ENCODE results near the gene EXOC6. TPM values are rescaled to one million over a fixed set of nuclear protein-coding genes. Genes with fewer than 3 reads are reported as not detected.

Gene EXOC6
- total RNA-seq, 1 donor from 2014 or later: 17.2 TPM

DNA sequence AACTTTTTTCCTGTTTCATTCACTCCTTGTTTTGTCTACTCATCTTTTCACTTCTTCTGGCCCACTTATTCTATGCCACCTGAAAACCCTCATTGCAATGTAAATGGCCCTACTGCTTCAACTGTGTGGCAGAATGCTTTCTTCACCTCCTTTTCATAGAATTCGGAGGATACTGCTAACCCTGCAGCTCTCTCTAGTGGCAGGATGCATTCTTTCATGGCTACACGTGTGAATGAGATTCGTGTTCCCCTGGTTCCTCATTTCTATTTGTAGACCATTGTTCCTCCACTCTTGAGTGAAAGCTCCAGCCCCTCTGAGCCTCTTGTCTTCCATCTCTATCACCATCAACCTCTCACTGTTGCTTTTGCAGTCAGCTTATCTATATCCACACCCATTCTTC, 191.4 kb downstream of the EXOC6 start:
- no peak overlapping the region for H3K4me3 ChIP-seq
- H3K36me3 ChIP-seq: no peaks in the 10 kb centered on the region
- H3K27ac ChIP-seq (replicated peaks): no peak overlapping the region
- no peak for DNase-seq
- no peaks in the 10 kb centered on the region for H3K9me3 ChIP-seq (replicated peaks)
- intact Hi-C loops (cut with micrococcal nuclease): no loop called here
- H3K4me1 ChIP-seq: no peaks in the 10 kb centered on the region
- TF ChIP-seq, protein P1, sequence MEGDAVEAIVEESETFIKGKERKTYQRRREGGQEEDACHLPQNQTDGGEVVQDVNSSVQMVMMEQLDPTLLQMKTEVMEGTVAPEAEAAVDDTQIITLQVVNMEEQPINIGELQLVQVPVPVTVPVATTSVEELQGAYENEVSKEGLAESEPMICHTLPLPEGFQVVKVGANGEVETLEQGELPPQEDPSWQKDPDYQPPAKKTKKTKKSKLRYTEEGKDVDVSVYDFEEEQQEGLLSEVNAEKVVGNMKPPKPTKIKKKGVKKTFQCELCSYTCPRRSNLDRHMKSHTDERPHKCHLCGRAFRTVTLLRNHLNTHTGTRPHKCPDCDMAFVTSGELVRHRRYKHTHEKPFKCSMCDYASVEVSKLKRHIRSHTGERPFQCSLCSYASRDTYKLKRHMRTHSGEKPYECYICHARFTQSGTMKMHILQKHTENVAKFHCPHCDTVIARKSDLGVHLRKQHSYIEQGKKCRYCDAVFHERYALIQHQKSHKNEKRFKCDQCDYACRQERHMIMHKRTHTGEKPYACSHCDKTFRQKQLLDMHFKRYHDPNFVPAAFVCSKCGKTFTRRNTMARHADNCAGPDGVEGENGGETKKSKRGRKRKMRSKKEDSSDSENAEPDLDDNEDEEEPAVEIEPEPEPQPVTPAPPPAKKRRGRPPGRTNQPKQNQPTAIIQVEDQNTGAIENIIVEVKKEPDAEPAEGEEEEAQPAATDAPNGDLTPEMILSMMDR (IDR thresholded peaks at IDR 0.05; ENCODE audit: borderline replicate concordance): peak; percentile 32
- H3K27me3 ChIP-seq (ENCODE audit: low read depth): no peaks in the 10 kb centered on the region

DNA sequence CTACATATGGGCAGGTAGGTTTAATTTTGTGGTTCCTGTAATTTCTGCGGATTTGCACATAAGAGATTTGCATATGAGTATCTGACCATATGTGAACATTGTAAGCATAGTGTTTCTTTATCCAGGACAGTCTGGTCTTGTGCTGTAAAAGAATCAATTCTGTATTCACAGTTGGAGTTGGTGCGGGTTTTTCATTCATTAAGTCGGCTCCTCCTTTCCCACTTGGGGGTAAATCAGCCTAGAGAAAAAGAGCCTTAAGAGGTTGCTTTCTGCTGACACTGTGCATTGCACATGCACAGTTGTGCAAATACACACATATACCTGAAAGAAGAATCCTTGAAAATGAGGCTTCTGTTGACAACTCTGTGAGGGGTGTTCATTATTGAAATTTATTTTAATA, 206.2 kb downstream of the EXOC6 start:
- Histone ChIP-seq H3K4me3 (no peak overlapping the region), H3K9me3 (replicated peaks) (no peaks in the 10 kb centered on the region), H3K4me1 (no peaks in the 10 kb centered on the region), H3K27me3 (ENCODE audit: low read depth) (peaks cover 67% of the 10 kb centered on the region), H3K27ac (replicated peaks) (no peak overlapping the region), H3K36me3 (peaks cover 16% of the 10 kb centered on the region)
- TF ChIP-seq, protein P1 (IDR thresholded peaks at IDR 0.05; ENCODE audit: borderline replicate concordance): no peak
- intact Hi-C loops (cut with micrococcal nuclease): no loop called here
- DNase-seq: no peak

DNA sequence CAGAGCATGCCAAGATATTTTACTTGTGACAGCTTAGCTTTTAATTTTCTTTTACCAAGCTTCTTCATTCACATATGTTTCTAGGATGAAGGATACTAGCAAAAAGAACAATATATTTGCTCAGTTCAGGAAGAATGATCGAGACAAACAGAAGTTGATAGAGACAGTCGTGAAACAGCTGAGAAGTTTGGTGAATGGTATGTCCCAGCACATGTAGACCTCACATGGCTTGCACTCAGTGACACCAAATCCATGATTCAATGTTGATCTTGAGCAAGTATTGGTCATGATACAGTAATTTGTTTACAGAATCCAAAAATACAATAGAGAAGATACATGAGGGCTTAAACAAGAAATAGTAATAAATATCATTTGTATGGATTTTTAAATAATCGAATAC, 209.8 kb downstream of the EXOC6 start:
- TF ChIP-seq, protein P1 (IDR thresholded peaks at IDR 0.05; ENCODE audit: borderline replicate concordance): no peak
- no peak for DNase-seq
- peaks cover 17% of the 10 kb centered on the region for H3K36me3 ChIP-seq
- H3K4me3 ChIP-seq: no peak overlapping the region
- H3K27me3 ChIP-seq (ENCODE audit: low read depth): peaks cover 97% of the 10 kb centered on the region
- intact Hi-C loops (cut with micrococcal nuclease): no loop called here
- H3K4me1 ChIP-seq: peaks cover 32% of the 10 kb centered on the region
- H3K27ac ChIP-seq (replicated peaks): no peak overlapping the region
- no peaks in the 10 kb centered on the region for H3K9me3 ChIP-seq (replicated peaks)

DNA sequence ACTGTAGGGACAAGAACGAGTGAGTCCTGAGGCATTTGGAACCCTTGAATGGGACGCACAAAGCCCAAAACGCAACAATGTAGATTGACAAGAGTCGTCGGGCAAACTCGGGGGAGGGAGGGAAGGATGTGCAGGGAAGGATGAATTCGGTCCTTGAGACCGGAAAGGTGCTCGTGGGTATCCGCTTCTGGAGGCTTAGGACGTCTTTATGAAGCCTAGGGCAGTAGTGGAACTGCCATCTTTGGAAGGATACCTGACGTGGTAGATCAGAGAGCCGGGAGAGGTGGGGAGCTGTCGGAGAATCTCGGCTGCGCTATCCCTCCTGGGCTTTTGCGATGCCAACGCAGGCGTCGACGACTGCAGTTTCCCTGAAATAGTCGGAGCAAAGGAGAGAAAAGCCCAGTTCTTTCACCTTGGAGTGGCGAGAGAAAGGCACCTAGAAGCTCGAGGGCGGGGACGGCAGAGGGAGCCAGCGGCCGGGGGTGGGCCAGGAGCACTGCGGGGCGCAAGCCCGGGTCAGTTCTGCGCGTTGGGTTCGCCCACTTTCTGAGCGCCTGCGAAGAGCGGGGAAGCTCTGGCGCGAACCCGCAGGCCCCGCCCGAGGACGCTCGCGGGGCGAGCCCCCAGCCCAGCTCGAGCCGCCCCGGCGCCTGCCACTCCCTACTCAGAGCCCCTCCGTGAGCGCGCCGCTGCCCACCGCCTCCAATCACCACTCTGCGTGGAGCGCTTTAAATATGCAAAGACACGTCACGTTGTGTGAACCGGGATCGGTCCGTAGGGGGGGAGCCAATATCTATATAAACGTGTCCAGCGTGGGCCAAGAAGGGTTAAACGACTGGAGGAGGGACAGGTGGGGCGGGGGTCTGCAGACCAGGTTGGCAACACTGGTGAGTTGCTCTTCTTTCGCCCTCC, 211.9 kb downstream of the EXOC6 start, which contains the start of gene CYP26C1:
TSS of gene CYP26C1 (plus strand) at position 824 of the 912 bp plus-strand sequence. CDS start 466 bp downstream, outside the sequence.
- peak within 1 kb of the TSS; percentile 54 for H3K4me3 ChIP-seq

DNA sequence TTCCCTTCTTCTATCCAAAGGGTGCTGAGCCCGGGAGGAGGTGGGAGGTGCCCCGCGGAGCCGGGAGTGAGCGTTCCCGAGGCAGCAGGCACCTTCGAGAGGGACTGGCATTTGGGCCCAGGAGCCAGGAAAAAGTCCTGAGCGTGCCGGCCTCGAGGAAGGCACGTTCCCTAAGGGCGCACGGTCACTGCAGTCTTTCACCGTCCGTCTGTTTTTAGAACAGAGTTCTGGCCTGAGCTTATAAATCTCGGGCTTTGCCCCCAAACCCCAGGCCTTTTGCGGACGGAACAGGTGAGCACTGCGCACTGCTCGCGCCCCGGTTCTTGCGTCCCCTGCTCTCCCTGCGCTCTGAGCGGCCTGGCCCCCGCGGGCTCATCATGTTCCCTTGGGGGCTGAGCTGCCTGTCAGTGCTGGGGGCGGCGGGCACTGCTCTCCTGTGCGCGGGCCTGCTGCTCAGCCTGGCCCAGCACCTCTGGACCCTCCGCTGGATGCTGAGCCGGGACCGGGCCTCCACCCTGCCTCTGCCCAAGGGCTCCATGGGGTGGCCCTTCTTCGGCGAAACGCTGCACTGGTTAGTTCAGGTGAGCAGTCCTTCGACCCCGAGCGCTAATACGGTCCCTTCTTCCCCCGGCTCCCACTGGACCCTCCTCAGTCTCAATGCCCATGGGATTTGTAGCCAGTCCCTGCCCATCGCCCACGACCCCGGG, 212.7 kb downstream of the EXOC6 start:
- DNase-seq: no peak
- Histone ChIP-seq H3K9me3 (replicated peaks) (no peaks in the 10 kb centered on the region), H3K27me3 (ENCODE audit: low read depth) (peaks cover 98% of the 10 kb centered on the region), H3K4me1 (peaks cover 42% of the 10 kb centered on the region), H3K36me3 (peaks cover 17% of the 10 kb centered on the region), H3K4me3 (no peak overlapping the region), H3K27ac (replicated peaks) (no peak overlapping the region)
- TF ChIP-seq, protein P1 (IDR thresholded peaks at IDR 0.05; ENCODE audit: borderline replicate concordance): no peak
- intact Hi-C loops (cut with micrococcal nuclease): no loop called here

More for the DNA sequence above, 211.9 kb downstream of the EXOC6 start, which contains the start of gene CYP26C1:
- intact Hi-C loops (cut with micrococcal nuclease): no loop called here
- no peak for DNase-seq
- peaks cover 97% of the 10 kb centered on the region for H3K27me3 ChIP-seq (ENCODE audit: low read depth)
- TF ChIP-seq, protein P1 (IDR thresholded peaks at IDR 0.05; ENCODE audit: borderline replicate concordance): no peak
- H3K36me3 ChIP-seq: peaks cover 17% of the 10 kb centered on the region
- H3K4me1 ChIP-seq: peaks cover 35% of the 10 kb centered on the region
- no peaks in the 10 kb centered on the region for H3K9me3 ChIP-seq (replicated peaks)
- H3K27ac ChIP-seq (replicated peaks): no peak within 1 kb of the TSS

Measured in left ventricle myocardium inferior (tissue), 1 donor.